Stomach (tissue), 4 donors: ENCODE data around the gene LYPD3.

Source experiments
- CTCF ChIP-seq, 7 experiments: fragments of 450-650 bp in 4 of 7; fragments of 200-600 bp in 3 of 7; sonication (generic) in 3 of 7; IDR thresholded peaks; one replicate each; pipeline ENCODE4 v1.5.1; 2016 to 2019; ENCODE audit warnings: antibody characterized with exemption in 7 of 7, control low read depth in 2 of 7, mild to moderate bottlenecking in 1 of 7
- POLR2AphosphoS5 ChIP-seq, 3 donors: sonication (generic); formaldehyde crosslinking; IDR thresholded peaks; one replicate each; pipeline ENCODE4 v1.6.1; 2016; ENCODE audit warnings: antibody characterized with exemption in 3 of 3

- no peak for TF ChIP-seq POLR2AphosphoS5 (IDR thresholded peaks at IDR 0.05)
- TF ChIP-seq CTCF (IDR thresholded peaks at IDR 0.05) = no peak
Measured at GRCh38 chr19:43444531-43445287, 20.7 kb downstream of the LYPD3 start.
